LNCAP (cell line): ENCODE results near the gene INSIG2.

ENCODE experiments used
- CTCF ChIP-seq: fragments of 450-650 bp; IDR thresholded peaks from 2 replicates; pipeline ENCODE4 v1.5.1; 2017; ENCODE audit warnings: mild to moderate bottlenecking

The INSIG2 gene

GRCh38 chr2:118146315-118147283 lies 58.3 kb downstream of the INSIG2 start:
- TF ChIP-seq CTCF: no peak

GRCh38 chr2:118148133-118148532 lies 59.9 kb downstream of the INSIG2 start:
- no peak for TF ChIP-seq CTCF

GRCh38 chr2:118148809-118149208 lies 60.5 kb downstream of the INSIG2 start:
- TF ChIP-seq CTCF: peak; percentile 76

GRCh38 chr2:118150294-118150693 lies 62.0 kb downstream of the INSIG2 start:
- no peak for TF ChIP-seq CTCF

GRCh38 chr2:118151831-118152230 lies 63.6 kb downstream of the INSIG2 start:
- no peak for TF ChIP-seq CTCF

- TF ChIP-seq CTCF: no peak
Measured at GRCh38 chr2:118153433-118153832, 65.2 kb downstream of the INSIG2 start.

GRCh38 chr2:118154176-118154575 lies 65.9 kb downstream of the INSIG2 start:
- TF ChIP-seq CTCF: no peak
